ENCODE data around the gene LAMP5.

DNA sequence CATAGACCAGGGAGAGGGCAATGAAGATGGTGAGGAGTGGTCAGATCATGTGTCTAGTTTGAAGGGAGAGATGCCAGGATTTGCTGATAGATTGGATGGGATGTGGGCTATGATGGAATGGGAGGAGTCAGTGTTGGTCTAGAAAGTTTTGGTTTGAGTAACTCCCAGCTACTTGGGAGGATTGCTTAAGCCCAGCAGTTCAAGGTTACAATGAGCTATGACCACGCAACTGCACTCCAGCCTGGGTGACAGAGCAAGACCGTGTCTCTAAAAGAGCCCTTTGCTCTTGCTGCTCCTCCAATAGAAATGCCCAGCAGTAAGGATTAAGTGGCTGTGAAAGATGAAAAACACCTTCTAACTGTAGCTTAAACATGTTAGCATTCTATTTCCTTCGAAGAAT is 18.2 kb upstream of the LAMP5 start:
- no peak for TF ChIP-seq POLR2A (IDR thresholded peaks at IDR 0.05)
- TF ChIP-seq, protein P1, sequence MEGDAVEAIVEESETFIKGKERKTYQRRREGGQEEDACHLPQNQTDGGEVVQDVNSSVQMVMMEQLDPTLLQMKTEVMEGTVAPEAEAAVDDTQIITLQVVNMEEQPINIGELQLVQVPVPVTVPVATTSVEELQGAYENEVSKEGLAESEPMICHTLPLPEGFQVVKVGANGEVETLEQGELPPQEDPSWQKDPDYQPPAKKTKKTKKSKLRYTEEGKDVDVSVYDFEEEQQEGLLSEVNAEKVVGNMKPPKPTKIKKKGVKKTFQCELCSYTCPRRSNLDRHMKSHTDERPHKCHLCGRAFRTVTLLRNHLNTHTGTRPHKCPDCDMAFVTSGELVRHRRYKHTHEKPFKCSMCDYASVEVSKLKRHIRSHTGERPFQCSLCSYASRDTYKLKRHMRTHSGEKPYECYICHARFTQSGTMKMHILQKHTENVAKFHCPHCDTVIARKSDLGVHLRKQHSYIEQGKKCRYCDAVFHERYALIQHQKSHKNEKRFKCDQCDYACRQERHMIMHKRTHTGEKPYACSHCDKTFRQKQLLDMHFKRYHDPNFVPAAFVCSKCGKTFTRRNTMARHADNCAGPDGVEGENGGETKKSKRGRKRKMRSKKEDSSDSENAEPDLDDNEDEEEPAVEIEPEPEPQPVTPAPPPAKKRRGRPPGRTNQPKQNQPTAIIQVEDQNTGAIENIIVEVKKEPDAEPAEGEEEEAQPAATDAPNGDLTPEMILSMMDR (IDR thresholded peaks at IDR 0.05 in 8 of 11, conservative IDR thresholded peaks at IDR 0.05 in 3 of 11): no peak
